Measurements from ENCODE around the gene ATN1. TPM values are rescaled to one million over a fixed set of nuclear protein-coding genes. Genes with fewer than 3 reads are reported as not detected.
A peak's percentile ranks its signal among the peaks of the same experiment; 100 is the strongest.

ATN1 gene
- total and polyA plus RNA-seq, 2 of the 4 experiments (the other 2 are of a cell fraction) = 3.4 to 58.7 TPM

DNA sequence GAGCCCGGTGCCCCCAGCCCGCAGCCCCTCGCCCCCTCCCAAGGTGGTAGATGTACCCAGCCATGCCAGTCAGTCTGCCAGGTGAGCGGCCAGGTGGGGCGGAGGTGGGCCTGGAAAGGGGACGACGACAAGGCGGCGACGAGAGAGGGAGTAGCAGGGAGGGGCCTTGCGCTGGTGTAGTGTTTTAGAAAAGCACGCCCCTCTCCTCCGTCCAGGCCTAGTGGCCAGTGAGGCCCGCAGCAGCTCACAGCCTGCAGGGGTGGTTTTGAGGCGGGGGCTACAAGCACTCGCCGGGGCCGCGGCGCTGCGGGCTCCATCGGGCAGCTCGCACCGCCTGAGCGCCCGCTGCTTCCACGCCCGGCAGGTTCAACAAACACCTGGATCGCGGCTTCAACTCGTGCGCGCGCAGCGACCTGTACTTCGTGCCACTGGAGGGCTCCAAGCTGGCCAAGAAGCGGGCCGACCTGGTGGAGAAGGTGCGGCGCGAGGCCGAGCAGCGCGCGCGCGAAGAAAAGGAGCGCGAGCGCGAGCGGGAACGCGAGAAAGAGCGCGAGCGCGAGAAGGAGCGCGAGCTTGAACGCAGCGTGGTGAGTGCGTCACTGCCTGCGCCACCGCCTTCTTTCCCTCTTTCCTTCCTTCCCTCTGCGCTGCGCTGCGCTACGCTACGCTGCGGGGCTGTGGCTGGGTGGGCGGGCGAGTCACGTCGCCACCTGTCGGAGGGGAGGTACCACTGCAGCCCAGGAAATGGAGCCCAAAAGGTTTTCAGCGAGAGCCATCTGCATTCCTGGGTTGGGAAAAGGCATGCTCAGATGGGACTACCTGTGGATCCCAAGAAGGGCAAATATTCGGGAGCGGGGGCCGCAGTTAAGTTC lies 10.0 kb downstream of the ATN1 start:
- dilution Hi-C loops (cut with HindIII; ENCODE audit: low sequenced_read_pairs, unreplicated experiment) = no loop called here
- 0 out of 2 replicates have a peak overlapping the region, but pooled peaks have one; percentile 44 for H3K23ac ChIP-seq (ENCODE audit: low read depth, low read length)
- peak overlapping the region; percentile 27 for H4K5ac ChIP-seq (ENCODE audit: low read depth, low read length)
- no peak overlapping the region for H2BK120ac ChIP-seq (ENCODE audit: low read depth, low read length)
- H3K9ac ChIP-seq (ENCODE audit: low read depth, low read length) = peak overlapping the region; percentile 67
- H2AFZ ChIP-seq (replicated peaks; ENCODE audit: low read length, poor library complexity) = peak overlapping the region; percentile 93
- 4% methylated on average over 40 of the region's 80 CpGs; no CpG with 5 or more reads in 1 of the 2 experiments for WGBS, 2 experiments (ENCODE audit: extremely low coverage in 2 of 2, insufficient read length in 1 of 2)
- H2BK15ac ChIP-seq (ENCODE audit: low read depth, low read length) = no peak overlapping the region
- peak overlapping the region; percentile 64 for H4K91ac ChIP-seq (ENCODE audit: insufficient read depth, low read depth, low read length)
- no peaks in the 10 kb centered on the region for H3K9me3 ChIP-seq (ENCODE audit: control insufficient read depth, insufficient read depth, low read length)
- H3K27ac ChIP-seq (ENCODE audit: insufficient read depth, low read length) = peak overlapping the region; percentile 69
- H3K79me1 ChIP-seq (ENCODE audit: low read depth in 1 of 2, low read length in 2 of 2) = peaks cover 13 to 65% of the 10 kb centered on the region in 2 experiments; a peak in 3 of 4 replicates
- BruUV-seq (replicated peaks) = no TSS peak
- ATAC-seq (ENCODE audit: low read depth) (peak; percentile 89), DNase-seq (peak; percentile 92)
- H4K8ac ChIP-seq (ENCODE audit: low read depth in 2 of 2, low read length in 2 of 2) = peak overlapping the region; percentile 13 to 86
- ChIA-PET POLR2A (ENCODE audit: unreplicated experiment) (interaction anchor here (0.5 to 0.6 kb wide), 2 partner anchors 12 to 47 kb away, joined by 3 read pairs; no protein-coding TSS in a partner anchor), CTCF (interaction anchor here (0.5 to 0.9 kb wide), 2 partner anchors 14 to 69 kb away, joined by 3 to 5 read pairs; no protein-coding TSS in a partner anchor)
- H2BK20ac ChIP-seq (ENCODE audit: low read depth, low read length) = no peak overlapping the region
- peak overlapping the region; percentile 31 for H3K14ac ChIP-seq (replicated peaks; ENCODE audit: low read depth, low read length)
- in situ Hi-C loops (cut with MboI; ENCODE audit: low sequenced_read_pairs) = no loop called here
- peaks cover 10% of the 10 kb centered on the region for H3K4me1 ChIP-seq (ENCODE audit: control insufficient read depth, insufficient read depth, low read length)
- peaks cover 23% of the 10 kb centered on the region; the same call in 1 of the 2 replicates for H4K20me1 ChIP-seq (ENCODE audit: insufficient read depth, low read length)
- H2BK5ac ChIP-seq (ENCODE audit: low read depth, low read length, poor library complexity, severe bottlenecking) = peak overlapping the region; percentile 31
- H3K4me3 ChIP-seq (ENCODE audit: insufficient read depth, low read depth, low read length) = peak overlapping the region; percentile 46
- peak overlapping the region; percentile 77 for H3K4ac ChIP-seq (ENCODE audit: low read depth, low read length)
- H2AK5ac ChIP-seq (ENCODE audit: low read depth, low read length) = peak overlapping the region; percentile 69
- H3K36me3 ChIP-seq (ENCODE audit: control insufficient read depth, insufficient read depth, low read length) = peaks cover 68% of the 10 kb centered on the region
- no peak overlapping the region for H3K18ac ChIP-seq (ENCODE audit: low read depth, low read length)
- H3K9me1 ChIP-seq (ENCODE audit: insufficient read depth, low read length) = peaks cover 5% of the 10 kb centered on the region; the same call in 1 of the 2 replicates
- no peak for TF ChIP-seq MAFK (IDR thresholded peaks at IDR 0.05; ENCODE audit: low read depth, low read length)
- TF ChIP-seq RAD21 (IDR thresholded peaks at IDR 0.05; ENCODE audit: low read length) = peak; percentile 62
- peak; percentile 70 for TF ChIP-seq SMC3 (IDR thresholded peaks at IDR 0.05; ENCODE audit: low read depth, low read length)
- no peak for TF ChIP-seq MXI1 (IDR thresholded peaks at IDR 0.05; ENCODE audit: borderline replicate concordance, low read depth, low read length)
- TF ChIP-seq, protein P1, sequence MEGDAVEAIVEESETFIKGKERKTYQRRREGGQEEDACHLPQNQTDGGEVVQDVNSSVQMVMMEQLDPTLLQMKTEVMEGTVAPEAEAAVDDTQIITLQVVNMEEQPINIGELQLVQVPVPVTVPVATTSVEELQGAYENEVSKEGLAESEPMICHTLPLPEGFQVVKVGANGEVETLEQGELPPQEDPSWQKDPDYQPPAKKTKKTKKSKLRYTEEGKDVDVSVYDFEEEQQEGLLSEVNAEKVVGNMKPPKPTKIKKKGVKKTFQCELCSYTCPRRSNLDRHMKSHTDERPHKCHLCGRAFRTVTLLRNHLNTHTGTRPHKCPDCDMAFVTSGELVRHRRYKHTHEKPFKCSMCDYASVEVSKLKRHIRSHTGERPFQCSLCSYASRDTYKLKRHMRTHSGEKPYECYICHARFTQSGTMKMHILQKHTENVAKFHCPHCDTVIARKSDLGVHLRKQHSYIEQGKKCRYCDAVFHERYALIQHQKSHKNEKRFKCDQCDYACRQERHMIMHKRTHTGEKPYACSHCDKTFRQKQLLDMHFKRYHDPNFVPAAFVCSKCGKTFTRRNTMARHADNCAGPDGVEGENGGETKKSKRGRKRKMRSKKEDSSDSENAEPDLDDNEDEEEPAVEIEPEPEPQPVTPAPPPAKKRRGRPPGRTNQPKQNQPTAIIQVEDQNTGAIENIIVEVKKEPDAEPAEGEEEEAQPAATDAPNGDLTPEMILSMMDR (conservative IDR thresholded peaks at IDR 0.05; ENCODE audit: low read depth, low read length) = peak; percentile 96
- TF ChIP-seq RFX5 (IDR thresholded peaks at IDR 0.05; ENCODE audit: low read depth, low read length) = no peak
- peak; percentile 59; the same call in 1 of the 2 replicates for TF ChIP-seq MAZ (IDR thresholded peaks at IDR 0.05; ENCODE audit: borderline replicate concordance, low read depth, low read length)
- peak; percentile 35; the same call in 1 of the 2 replicates for TF ChIP-seq POLR2A (IDR thresholded peaks at IDR 0.05; ENCODE audit: low read depth, low read length)
- TF ChIP-seq, protein P2, sequence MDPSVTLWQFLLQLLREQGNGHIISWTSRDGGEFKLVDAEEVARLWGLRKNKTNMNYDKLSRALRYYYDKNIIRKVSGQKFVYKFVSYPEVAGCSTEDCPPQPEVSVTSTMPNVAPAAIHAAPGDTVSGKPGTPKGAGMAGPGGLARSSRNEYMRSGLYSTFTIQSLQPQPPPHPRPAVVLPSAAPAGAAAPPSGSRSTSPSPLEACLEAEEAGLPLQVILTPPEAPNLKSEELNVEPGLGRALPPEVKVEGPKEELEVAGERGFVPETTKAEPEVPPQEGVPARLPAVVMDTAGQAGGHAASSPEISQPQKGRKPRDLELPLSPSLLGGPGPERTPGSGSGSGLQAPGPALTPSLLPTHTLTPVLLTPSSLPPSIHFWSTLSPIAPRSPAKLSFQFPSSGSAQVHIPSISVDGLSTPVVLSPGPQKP (IDR thresholded peaks at IDR 0.05; ENCODE audit: borderline replicate concordance, low read depth, low read length) = no peak
- TF ChIP-seq CEBPB (IDR thresholded peaks at IDR 0.05; ENCODE audit: low read depth, low read length) = no peak
- H3K27me3 ChIP-seq (ENCODE audit: control insufficient read depth, insufficient read depth, low read length) = no peaks in the 10 kb centered on the region
- intact Hi-C loops (cut with micrococcal nuclease) = loop anchor here (1.0 kb wide), 1 partner anchor 13 kb away; no protein-coding TSS in a partner anchor
- no peak overlapping the region for H3K56ac ChIP-seq (ENCODE audit: extremely low read depth, insufficient read depth, low read length)
- H2AK9ac ChIP-seq (replicated peaks; ENCODE audit: low read depth, low read length, poor library complexity) = peak overlapping the region; percentile 96
- H3K4me2 ChIP-seq (ENCODE audit: low read depth, low read length) = peak overlapping the region; percentile 72

Data from IMR-90 (cell line).